Left lobe of liver (tissue), 2 donors: ENCODE measurements around the gene CEP135. TPM values are rescaled to one million over a fixed set of nuclear protein-coding genes. Genes with fewer than 3 reads are reported as not detected.
"Not testable (repeated sequence)": the region's sequence is repeated elsewhere in the genome, so short reads cannot be mapped to it uniquely, and the experiment has no call there.

Experiments
- ATAC-seq: fragments of 200-7000 bp; cut with Tn5 transposase; one replicate; pipeline ENCODE4 v1.9.1; 2020; ENCODE audit warnings: mild to moderate bottlenecking, moderate library complexity
- DNase-seq: peaks from one replicate; pipeline ENCODE4 v3.0.0-alpha.2; 2020; ENCODE audit warnings: low spot score
- total RNA-seq: library from RNA; stranded (reverse); gene quantifications from one replicate; pipeline ENCODE4 v1.2.1, GENCODE V29; 2021
- donor health status: DM: no; HTN: no; CAD: no; lungs with moderate emphysema.
- donor health status: DM: no; HTN: yes; CAD: no.

CEP135 gene
- total RNA-seq, 1 donor from 2014 or later = 0.81 TPM

GRCh38 chr4:56067826-56068225 is 119.1 kb downstream of the CEP135 start:
- ATAC-seq (no peak), DNase-seq (no peak)

GRCh38 chr4:56072730-56073129 is 124.0 kb downstream of the CEP135 start:
- not testable (repeated sequence) for ATAC-seq, DNase-seq

- ATAC-seq (no peak), DNase-seq (no peak)
Measured at GRCh38 chr4:56077676-56078075, 128.9 kb downstream of the CEP135 start.

- no peak for DNase-seq
Measured at GRCh38 chr4:56078866-56079265, 130.1 kb downstream of the CEP135 start.

GRCh38 chr4:56080384-56080783 is 131.6 kb downstream of the CEP135 start:
- ATAC-seq (no peak), DNase-seq (no peak)

More at GRCh38 chr4:56078866-56079265, 130.1 kb downstream of the CEP135 start:
- peak; percentile 40 for ATAC-seq

- DNase-seq (no peak), ATAC-seq (no peak)
Measured at GRCh38 chr4:56082829-56083228, 134.1 kb downstream of the CEP135 start.

Other genes with a start within 250 kb of the CEP135 start
- gene EXOC1L, start 129.2 kb upstream of the CEP135 start, total RNA-seq = not detected
- gene EXOC1, start 95.3 kb upstream of the CEP135 start, total RNA-seq = 6.3 TPM